ENCODE data around the gene SMYD3.

The SMYD3 gene

DNA sequence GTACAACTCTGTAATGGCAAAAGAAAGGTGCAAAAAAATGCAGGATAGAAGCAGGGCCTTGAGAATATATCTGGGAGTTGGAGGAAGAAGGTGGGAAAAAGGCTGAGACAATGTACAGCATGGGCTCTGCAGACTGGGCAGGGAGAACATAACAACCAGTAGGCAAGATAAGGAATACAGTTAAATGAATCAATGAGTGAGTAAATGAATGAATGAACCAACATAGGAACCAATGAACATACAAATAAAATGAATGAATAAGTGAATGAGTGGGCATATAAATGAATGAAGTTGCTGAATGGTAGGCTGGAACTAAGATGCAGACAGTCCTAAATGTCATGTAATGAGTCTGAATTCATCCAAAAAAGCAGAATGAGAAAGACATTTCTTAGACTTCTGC lies 370.6 kb downstream of the SMYD3 start:
- DNase-seq = no peak

DNA sequence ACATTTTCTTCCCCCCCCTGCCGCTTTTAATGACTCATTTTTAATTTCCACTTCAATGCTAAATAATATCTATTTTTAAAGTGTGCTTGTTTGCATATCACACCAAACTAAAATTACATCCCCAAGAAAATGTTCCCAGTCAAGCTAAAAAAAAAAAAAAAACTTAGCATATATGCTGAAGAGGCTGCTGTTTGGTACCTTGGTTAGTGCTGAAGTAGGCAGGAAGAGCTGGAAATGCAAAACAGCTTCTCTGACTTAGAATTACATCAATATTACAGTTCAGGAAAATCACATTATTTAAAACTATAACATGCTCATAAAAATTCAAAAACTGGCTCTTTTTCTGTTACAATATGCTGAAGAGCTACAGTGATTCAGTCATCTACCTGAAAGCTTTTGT lies 372.3 kb downstream of the SMYD3 start:
- no peak for DNase-seq

DNA sequence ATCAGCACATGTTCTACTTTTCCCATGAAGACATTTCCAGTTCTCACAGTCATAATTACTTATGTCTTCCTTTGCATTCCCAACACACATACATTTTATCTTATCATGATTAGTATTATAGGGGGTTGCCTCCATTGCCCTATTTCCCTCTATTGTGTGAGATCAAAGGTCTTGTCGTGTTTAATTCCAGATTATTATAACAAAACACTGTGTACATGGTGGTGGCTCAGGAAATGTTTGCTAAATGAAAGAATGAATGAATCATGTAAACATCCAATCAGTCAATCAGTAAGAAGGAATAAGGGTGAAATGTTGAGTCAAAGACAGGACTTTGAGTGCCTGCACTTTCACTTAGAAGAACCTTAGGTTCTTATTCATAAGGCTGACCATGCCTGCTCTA lies 376.0 kb downstream of the SMYD3 start:
- DNase-seq = no peak

DNA sequence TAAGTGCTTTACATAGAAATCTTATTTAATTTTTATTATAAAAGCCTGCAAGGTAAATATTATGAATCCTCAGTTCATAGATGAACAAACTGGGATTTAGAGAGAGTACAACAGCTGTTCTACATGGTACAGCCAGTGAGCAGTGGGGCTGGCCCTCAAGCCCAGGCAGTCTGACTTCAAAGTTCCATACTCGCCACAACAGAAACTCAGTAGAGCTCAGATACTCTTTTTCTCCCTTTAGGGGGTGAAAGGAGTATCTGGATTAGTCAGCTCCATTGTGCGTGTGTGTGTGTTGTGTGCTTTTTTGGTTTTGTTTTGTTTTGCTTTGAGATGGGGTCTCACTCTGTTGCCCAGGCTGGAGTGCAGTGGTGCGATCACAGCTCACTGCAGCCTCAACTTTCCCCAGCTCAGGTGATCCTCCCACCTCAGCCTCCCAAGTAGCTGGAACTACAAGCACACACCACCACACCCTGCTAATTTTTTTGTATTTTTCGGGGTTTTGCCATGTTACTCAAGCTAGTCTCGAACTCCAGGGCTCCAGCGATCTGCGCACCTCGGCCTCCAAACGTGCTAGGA lies 378.5 kb downstream of the SMYD3 start:
- no peak for DNase-seq

DNA sequence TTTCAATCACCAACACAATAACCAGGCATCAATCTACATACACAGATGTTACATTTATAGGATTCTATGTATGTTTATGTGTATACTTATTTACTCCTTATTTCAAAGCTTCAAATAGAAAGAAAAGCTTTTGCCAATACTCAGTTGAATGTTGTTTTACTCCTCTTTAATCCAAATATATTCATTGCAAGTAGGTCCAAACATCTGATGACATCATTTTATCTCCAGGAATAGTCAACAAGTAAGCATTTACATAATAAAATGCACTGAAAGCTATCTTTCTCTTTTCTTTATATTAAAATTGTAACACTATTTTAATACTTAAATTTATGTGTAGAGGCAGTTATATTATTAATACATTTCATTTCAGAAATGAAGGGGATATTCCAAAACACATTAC lies 380.5 kb downstream of the SMYD3 start:
- no peak for DNase-seq

DNA sequence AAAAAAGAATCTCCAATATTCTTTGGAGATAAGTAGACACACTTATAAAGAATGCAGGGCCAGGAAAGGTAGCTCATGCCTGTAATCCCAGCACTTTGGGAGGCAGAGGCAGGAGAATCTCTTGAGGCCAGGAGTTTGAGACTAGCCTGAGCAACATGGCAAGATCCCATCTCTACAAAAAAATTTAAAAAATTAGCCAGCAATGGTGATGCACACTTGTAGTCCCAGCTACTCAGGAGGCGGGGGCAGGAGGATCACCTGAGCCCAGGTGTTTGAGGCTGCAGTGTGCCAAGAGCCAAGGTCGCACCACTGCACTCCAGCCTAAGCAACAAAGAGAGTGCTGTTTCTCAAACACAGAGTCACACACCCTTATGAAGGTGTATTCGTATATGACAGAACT lies 385.0 kb downstream of the SMYD3 start:
- DNase-seq = no peak

DNA sequence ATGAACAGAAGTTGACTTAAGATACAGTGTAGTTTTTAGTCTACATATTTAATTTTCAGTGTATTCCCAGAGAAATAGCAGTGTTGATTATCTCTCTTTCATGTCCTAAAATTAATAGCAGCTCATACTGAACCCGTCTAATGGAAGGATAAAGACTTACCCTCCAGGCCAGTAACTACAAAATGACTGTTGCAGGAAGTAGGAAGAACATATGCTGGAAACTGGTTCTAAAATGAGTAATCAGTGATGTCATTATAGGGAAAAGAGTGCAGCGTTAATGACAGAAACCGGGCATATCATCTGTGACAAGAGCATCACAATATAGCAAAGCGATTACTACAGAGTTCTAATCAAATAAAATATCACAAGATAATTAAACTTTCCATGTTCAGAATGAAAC lies 385.5 kb downstream of the SMYD3 start:
- no peak for DNase-seq

DNA sequence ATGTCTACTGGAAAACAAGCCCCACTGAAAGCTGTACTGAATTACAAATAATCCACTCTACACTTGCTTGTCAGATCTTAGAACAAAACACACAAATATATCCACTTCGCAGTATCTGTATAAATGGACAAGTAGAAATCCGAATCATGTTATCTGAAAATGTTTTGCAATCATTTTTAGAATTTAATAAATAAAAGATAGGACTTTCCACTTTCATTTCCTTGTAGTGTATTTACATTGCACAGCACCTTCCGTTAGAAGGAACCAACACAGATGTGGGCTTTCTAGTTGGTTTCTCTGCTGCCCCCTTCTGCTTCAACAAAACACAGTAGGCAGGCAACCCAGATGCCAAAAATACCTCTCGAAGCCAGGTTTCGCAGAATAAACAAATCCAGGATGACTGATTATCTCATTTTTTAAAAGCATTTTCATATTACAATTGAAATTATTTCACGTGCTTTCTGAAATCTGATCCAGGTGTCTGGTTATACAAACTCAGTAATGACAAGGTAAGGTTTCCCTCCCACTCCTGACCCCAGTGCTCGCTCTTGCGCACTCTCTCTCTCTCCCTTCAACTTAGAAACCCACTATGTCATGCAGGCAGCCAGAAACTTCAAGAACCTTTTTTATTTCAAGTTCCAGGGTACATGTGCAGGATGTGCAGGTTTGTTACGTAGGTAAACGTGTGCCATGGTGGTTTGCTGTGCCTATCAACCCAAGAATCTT lies 389.9 kb downstream of the SMYD3 start:
- no peak for DNase-seq

DNA sequence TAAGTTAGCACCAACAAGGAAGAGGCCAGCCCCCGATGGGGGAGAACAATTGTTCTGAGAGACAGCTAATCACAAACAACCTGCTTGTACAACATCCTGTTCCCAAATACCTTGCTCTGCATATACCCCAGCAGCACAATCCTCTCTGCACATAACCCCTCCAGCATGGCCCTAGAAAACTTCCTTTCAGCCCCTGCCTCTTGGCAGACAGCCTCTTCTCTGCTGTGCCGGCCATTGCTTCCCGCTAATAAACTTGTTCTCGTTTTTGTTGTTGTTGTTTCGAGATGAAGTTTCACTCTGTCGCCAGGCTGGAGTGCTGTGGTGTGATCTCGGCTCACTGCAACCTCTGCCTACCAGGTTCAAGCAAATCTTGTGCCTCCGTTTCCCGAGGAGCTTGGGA lies 392.7 kb downstream of the SMYD3 start:
- DNase-seq = no peak

DNA sequence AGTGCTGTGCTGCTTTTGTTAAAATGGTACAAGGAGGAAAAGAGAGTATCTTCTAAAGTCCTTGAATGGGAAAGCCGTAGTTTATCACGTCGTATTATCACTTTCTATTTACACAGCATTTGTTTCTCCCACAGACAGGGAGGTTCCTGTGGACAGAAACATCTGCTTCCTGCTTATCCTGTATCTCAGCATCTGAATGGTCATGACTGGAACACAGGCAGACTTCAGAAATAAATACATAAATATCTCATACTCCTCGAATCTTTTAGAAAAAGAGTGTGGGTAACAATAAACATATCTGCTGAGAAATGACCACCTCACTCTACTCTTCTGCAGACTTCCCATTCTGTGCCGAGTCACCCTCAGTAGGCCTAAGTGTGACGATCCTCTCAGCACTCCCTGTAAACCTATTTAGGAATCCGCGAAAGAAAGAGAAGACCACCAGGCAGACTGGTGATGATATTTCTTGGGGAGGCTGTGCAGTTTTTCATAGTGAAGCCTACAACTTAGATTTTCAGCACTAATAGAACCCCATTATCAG lies 393.5 kb downstream of the SMYD3 start:
- DNase-seq = no peak

DNA sequence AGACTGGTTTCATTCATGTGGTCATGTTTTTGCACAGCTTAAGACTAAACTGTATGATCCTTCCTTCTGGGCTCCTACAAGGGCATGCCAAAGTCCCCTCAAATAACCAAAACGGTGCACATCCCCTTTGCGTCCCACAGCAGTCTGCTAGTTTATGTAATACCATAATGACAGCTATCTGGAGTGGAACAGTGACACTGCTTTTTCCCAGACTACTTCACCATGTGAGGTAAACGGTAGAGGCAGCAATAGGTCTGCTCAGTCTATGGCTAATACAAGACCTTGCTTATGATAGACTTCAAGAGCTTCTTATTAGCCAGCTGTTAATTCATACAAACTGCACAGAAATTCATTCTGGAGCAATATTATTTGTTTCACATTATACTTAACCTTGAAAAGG lies 395.5 kb downstream of the SMYD3 start:
- DNase-seq = no peak

DNA sequence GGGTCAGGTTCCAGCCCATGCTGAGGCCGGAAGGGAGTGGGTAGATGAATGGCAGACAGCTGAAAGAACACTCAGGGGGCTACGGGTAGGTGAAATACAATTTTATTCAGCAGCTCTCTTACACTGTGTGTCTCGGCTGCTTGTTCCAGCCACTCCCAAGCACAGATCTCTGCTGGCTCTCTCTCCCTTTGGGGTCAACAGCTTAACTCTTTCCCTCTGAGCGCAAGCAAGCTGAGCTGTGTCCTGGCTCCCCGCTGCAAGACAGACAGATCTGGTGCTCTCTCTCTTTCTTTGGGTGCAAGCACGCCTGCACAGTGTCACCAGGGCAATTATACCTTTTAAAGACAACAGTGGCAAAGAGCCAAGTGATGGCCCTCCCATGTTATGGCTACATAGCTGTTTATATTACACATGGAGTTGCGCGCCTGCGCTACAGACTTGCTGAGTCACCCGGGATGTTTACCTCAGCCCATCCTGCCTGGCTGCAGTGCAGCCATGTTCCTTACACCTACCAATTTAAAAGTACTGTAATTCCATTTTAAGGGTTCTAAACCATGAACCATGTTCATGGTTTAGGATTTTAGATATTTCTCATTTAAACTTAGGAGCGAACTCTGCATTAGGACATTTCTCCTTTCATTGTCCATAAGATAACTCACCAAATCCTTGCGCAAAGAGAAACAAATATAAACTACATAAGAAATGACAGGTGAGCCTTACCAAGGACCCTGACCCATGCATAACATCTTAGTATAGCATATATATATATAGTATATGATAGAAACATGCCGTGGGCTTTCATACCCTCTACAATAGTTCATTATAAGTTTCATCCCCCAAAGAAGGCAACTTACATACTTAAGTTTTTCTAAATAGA lies 396.5 kb downstream of the SMYD3 start:
- no peak for DNase-seq

DNA sequence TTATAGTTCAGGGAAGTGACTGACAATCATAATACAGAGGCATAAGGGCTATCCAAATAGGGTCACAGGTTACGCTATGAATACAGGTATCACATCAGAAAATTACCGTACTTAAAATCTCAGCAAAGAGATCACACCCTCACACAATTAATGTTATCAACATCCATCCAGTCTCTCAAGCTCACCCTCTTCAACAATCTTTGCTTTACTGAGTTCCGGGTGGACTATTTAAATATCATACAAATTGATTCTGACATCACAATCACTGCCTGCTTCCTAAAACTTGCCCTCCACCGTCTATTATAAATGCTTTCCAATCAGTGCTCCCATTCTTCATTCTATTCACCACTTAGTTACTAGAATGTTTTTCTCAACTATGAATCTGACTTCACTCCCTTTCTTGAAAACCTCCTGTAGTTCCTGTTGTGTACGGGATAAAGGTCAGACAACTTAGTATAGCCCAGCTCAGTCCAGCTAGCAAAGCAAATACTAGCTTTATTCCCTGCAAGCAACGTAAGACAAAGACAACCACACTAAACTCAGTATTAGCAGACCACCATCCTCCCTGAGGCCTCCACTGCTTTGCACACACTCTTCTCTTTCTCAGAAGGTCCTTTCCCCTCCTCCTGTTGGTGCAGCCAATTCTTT lies 398.7 kb downstream of the SMYD3 start:
- DNase-seq = peak; percentile 50

DNA sequence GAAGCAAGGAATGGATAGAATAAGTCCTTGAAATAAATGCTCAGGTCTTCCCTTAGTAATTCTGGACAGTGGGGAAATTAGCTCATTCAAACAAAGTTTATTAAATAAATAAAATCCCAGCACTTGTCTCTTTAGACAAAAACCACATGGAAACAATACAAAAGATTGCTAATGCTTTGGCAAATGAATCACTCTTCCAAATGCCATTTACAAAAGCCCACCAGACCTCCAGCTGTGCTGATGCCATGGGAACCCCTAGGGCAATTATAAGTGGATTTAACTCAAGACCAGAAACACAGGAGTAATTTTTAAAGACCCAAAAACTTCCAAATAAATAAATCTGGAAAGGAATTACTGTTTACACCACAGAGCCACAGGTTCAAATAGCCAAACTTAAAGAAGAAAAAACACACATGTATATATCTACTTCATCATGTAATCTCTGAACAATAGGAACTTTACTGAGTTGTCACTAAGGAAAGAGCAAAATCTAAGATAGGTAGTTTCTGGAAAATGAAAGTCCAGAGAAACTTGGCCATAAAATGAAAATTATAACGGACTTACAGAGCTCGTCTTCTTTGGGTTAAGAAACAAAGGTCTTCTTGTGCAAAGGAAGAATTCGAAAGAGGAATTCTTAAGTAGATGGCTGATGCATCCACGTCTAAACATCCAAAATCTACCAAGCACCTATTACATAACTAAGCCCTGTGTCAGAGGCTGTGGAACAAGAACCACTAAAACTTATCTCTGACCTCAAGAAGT lies 399.4 kb downstream of the SMYD3 start:
- DNase-seq = peak; percentile 51

DNA sequence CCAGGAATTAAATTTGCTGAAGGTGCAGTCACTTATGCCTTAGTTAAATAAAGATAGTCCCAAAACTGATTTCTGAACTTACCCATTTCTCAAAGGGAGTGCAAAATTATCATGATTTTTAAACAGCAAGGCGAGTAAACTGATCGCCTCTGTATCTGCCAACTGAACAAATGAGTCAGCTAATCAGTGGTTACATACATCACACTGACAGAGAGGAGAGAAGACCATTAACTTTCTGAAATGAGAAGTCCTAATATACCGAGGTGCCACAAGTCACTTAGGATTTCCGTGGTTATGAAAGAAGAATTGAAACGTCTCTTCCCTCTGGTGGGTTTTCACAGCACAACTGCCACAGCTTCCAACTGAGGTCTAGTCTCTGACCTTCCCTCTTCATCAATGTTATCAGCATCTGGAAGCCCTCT lies 400.7 kb downstream of the SMYD3 start:
- DNase-seq = no peak

DNA sequence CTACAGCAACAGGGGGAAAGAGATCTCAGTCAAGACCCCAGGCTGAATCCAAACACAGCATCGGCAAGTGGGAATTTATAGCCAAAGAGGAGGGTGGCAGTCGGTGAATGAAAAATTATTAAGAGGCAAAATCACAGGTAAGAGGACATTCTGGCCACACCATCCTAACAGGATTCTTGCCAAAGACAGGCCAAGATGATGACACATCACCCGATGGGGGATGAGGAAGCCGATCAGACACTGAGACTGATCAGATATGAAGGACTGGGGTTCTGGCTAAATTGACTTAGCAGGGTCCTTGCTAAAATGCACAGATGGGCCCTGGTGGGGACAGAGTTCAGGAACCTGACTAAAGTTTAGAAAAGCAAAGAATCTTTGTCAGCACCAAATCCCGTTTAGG lies 402.2 kb downstream of the SMYD3 start:
- no peak for DNase-seq

DNA sequence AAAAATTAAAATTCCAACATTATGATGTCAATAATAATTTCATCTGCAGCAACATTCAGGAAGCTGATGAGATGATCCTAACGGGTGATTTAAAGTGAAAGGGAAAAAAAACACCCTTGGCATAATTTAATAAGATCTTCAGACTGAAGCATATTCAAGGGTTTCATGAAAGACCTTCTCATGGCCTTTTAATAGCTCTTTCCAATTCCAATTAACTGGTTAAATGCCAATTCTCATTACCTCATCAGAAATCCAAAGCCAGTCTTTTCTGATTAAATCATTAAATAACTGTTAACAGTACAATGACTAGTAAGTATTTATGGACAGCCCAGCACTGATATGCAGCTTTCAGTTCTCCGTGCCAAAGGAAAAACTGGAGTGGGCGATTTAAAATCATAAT lies 407.5 kb downstream of the SMYD3 start:
- no peak for DNase-seq

DNA sequence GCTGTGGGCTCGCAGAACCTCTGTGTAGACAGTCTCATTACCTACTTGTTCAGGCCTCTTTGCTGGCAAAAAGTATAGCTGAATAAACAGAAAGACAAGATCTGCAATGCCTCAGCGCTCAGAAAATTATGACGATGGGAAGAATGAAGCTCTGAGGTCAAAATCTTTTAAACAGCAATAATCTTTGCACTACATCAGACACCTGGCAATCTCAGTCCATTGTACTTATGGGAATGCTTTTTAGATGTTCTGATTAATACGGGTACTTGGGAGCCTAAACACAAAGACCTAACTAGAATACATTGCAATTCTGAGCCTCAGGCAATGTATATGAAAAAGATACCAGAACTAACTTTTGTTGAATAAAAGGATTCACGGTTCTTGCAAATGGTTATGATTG lies 410.7 kb downstream of the SMYD3 start:
- DNase-seq = no peak

DNA sequence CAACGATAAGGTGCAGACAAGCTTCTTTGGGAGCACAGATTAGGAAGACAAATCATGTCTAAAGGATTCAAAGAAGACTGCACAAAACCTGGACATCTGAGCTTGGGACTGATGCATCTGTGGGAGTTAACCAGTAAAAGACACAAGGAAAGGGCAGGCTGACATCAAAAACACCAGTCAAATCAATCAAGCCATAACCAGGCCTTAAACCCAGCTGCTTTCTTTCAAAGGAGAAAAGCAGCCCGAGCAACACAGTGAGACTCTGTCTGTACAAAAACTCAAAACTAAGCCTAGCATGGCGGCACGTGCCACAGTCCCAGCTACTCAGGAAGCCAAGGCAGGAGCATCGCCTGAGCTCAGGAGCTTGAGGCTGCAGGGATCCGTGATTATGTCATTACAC lies 411.6 kb downstream of the SMYD3 start:
- DNase-seq = no peak

DNA sequence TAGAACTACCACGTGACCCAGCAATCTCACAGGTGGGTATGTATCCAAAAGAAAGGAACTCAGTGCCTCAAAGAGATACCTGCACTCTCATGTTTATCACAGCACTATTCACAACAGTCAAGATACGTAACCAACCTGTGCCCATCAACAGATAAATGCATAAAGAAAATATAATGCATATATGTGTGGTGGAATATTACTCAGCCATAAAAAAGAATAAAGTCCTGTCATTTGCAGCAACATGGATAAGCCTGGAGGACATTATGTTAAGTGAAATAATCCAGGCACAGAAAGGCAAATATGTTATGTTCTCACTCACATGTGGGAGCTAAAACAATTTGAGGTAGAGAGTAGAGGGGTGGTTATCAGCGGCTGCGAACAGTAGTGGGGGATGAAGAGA lies 413.8 kb downstream of the SMYD3 start:
- no peak for DNase-seq

DNA sequence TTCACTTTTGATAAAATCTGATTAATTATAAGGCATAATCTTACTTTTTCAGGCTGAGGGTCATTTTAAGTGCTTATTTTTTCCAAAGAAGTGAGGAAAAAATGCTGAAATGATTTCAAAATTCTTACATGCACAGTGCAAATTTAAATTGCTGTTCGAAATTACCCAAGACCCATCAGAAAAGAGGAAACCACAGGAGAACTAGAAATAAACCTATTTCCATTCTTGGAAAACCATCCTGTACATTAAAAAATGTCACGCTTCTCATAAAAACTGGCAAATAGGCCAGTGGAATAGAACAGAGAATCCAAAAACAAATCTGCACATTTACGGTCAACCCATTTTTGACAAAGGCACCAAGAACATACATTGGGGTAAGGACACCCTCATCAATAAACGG lies 414.9 kb downstream of the SMYD3 start:
- DNase-seq = no peak

DNA sequence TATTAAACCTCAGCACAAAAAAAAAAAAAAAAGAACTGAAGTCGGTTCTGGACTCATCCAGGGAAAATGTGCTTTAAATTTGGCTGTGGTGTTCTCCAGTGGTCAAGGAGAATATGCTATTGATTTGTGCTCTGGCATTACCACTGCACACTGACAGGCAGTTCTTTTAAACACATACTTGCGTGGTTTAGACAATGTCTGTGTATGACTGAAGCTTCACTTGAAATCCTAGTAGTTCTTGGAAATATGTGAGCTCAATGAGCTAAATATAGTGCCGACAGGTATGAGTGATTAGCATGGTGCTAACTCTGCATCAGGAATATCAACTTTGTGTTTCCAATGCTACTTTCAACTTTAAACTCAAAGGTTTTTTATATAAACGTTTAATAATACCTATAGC lies 415.6 kb downstream of the SMYD3 start:
- no peak for DNase-seq

DNA sequence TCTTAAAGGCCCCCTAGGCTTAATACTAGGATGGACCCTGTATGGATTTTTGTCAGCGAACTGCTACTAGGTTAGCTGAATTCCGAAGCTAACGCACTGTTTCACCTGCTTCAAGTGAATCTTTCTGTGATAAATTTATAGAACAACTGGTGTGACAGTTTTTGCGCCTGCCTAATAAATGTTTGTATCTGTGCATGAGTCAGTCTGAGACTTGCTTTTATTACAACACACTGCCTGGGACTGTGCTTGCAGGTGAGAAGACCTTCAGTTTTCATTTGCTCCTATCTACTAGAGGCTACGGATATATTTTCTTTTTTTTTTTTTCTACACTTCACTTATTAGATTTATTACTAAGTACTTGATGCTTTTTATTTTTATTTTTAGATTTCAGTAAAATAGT lies 420.9 kb downstream of the SMYD3 start:
- no peak for DNase-seq

Data from retina (tissue), 1 donor.